LNCaP clone FGC (cell line): ENCODE measurements around the gene PPP1R9B.
A peak's percentile ranks its signal among the peaks of the same experiment; 100 is the strongest.

ENCODE experiments used
- DNase-seq: peaks from one replicate; pipeline ENCODE4 v3.0.0-alpha.2; 2011; ENCODE audit warnings: low read depth
- H3K4me3 ChIP-seq: 2 replicates; pipeline ENCODE4 v1.5.1; 2011; ENCODE audit warnings: mild to moderate bottlenecking, low read depth, low read length, control low read depth
- TF ChIP-seq, protein P1 (sequence below): IDR thresholded peaks from 2 replicates; pipeline ENCODE4 v1.5.1; 2012; ENCODE audit warnings: mild to moderate bottlenecking; ENCODE audit not compliant: control insufficient read depth, insufficient read depth; ENCODE audit errors: extremely low read depth

Gene PPP1R9B

GRCh38 chr17:50097926-50098325 lies 52.6 kb downstream of the PPP1R9B start:
- no peak for DNase-seq
- TF ChIP-seq, protein P1, sequence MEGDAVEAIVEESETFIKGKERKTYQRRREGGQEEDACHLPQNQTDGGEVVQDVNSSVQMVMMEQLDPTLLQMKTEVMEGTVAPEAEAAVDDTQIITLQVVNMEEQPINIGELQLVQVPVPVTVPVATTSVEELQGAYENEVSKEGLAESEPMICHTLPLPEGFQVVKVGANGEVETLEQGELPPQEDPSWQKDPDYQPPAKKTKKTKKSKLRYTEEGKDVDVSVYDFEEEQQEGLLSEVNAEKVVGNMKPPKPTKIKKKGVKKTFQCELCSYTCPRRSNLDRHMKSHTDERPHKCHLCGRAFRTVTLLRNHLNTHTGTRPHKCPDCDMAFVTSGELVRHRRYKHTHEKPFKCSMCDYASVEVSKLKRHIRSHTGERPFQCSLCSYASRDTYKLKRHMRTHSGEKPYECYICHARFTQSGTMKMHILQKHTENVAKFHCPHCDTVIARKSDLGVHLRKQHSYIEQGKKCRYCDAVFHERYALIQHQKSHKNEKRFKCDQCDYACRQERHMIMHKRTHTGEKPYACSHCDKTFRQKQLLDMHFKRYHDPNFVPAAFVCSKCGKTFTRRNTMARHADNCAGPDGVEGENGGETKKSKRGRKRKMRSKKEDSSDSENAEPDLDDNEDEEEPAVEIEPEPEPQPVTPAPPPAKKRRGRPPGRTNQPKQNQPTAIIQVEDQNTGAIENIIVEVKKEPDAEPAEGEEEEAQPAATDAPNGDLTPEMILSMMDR = no peak
- no peak overlapping the region for H3K4me3 ChIP-seq

GRCh38 chr17:50097455-50097854 lies 53.0 kb downstream of the PPP1R9B start:
- no peak for DNase-seq
- H3K4me3 ChIP-seq = no peak overlapping the region
- TF ChIP-seq, protein P1 = no peak

DNA sequence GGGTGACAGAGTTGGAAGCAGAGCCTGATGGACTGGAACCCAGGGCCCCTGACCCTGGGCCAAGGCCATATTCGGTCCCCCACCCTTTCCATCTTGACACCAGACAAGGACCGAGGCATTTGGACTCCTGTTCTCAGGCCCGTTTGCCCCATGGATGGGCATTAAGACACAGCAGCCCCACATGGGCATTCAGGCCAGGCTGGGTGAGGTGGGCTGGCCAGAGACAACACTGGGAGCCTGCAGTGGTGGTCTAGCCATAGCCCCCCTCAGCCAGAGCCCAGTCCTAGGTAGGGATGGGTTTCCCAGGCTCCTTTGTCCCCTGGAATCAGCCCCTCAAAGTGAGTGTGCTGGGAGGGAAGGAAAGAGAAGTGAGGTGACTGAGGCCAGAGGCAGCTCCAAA lies 53.7 kb downstream of the PPP1R9B start:
- TF ChIP-seq, protein P1 = no peak
- no peak for DNase-seq
- H3K4me3 ChIP-seq = no peak overlapping the region

DNA sequence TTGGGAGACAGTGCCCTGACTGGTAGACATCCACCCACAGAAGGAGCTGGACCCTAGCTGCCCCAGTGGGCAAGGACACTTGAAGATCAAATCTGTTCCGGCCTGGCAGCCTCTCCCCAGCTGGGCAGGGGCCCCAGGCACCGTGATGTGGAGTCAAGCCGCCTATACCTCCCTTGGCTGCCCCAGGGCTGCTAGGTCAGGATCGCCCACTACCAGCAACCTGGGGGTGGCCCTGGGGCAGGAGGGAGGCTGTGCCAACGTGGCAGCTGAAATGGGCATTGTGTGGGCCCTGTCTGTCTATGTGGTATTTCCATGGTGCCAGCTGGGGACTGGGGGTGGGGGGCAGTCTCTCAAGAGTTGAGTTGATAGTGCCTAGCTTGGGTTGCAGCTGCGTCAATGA lies 54.4 kb downstream of the PPP1R9B start:
- TF ChIP-seq, protein P1 = no peak
- peak overlapping the region; percentile 93 for H3K4me3 ChIP-seq
- DNase-seq = no peak

DNA sequence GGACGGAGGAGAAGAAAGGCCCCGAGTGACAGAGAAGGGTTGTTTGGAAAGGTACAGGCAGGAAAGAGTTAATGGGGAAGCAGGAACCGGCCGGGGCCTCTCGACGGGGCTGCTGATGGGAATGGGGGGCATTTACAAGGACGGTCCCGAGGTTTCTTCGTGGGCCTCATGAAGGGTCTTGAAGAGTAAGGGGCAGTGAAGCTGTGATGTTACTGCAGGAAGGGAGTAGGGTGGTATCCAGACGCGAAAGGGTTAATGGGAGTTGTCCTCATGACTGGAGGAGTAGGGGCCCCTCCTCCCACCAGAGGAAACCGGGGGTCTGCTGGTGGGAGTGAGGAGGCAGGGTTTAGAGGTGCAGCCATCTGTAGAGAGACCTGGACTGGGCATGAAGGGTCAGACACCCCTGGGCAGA lies 54.8 kb downstream of the PPP1R9B start:
- TF ChIP-seq, protein P1 = no peak
- H3K4me3 ChIP-seq = peak overlapping the region; percentile 93
- DNase-seq = no peak

GRCh38 chr17:50094753-50095619 lies 55.5 kb downstream of the PPP1R9B start, which contains the start of gene PDK2:
Gene PDK2 (plus strand): TSS chr17:50095351. CDS start chr17:50095436, 85 bp downstream.
- TF ChIP-seq, protein P1 = no peak
- H3K4me3 ChIP-seq = peak within 1 kb of the TSS; percentile 93
- peak; percentile 81 for DNase-seq
